D721Med (cell line): ENCODE measurements around the gene PRKG1.
"Not testable (repeated sequence)": the region's sequence is repeated elsewhere in the genome, so short reads cannot be mapped to it uniquely, and the experiment has no call there.

ENCODE experiments used
- DNase-seq: peaks from one replicate; pipeline ENCODE4 v3.0.0; 2011; ENCODE audit warnings: low spot score; ENCODE audit not compliant: insufficient read length
- FAIRE-seq: peaks from 2 replicates; lab custom pipeline; 2011; peaks lifted over from hg19 to GRCh38; lab: Jason Lieb, UNC
- CTCF ChIP-seq: IDR thresholded peaks from 2 replicates; pipeline ENCODE4 v1.5.1; 2012; ENCODE audit warnings: mild to moderate bottlenecking, control low read depth; ENCODE audit not compliant: insufficient read depth; ENCODE audit errors: missing control alignments

PRKG1 gene

GRCh38 chr10:51744235-51745000, 670.1 kb downstream of the PRKG1 start:
- DNase-seq = no peak
- no peak for TF ChIP-seq CTCF
- no peak for FAIRE-seq

- DNase-seq (no peak), FAIRE-seq (no peak)
- no peak for TF ChIP-seq CTCF
Measured at GRCh38 chr10:51745397-51745796, 671.1 kb downstream of the PRKG1 start.

- TF ChIP-seq CTCF = no peak
- DNase-seq (no peak), FAIRE-seq (no peak)
Measured at GRCh38 chr10:51747216-51747615, 672.9 kb downstream of the PRKG1 start.

GRCh38 chr10:51748959-51749358, 674.7 kb downstream of the PRKG1 start:
- no peak for FAIRE-seq
- DNase-seq = no peak
- TF ChIP-seq CTCF = no peak

GRCh38 chr10:51758366-51758765, 684.1 kb downstream of the PRKG1 start:
- TF ChIP-seq CTCF = no peak
- no peak for DNase-seq
- FAIRE-seq = no peak

GRCh38 chr10:51758838-51759237, 684.6 kb downstream of the PRKG1 start:
- DNase-seq, FAIRE-seq: not testable (repeated sequence)

GRCh38 chr10:51759896-51760534, 685.7 kb downstream of the PRKG1 start:
- no peak for DNase-seq
- no peak for TF ChIP-seq CTCF
- FAIRE-seq = no peak
